ENCODE measurements around the gene CHRNB1. TPM values are rescaled to one million over a fixed set of nuclear protein-coding genes. Genes with fewer than 3 reads are reported as not detected.

Gene CHRNB1
- total and polyA plus RNA-seq, 5 donors from 2014 or later = 7.6 to 28.7 (median 26.2) TPM

DNA sequence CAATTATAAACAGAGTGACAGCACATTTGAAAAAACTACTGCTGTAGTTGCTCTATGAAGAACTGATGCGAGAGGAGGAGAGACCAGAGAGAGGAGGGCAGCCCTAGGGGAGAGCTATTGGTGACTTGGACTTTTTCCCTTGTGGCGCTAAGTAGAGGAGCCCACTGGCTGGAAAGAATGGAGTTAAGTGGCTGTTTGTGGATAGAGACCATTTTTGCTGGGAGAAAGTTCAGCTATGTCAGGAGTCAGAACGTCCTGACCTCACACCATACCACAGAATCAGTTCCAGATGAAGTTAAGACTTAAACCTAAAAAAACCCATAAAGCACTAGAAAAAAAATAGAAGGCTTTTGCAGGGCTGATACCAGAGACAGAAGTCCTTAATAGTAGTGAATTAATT is 41.3 kb downstream of the CHRNB1 start:
- peaks cover 10% of the 10 kb centered on the region for H3K27me3 Mint-ChIP-seq
- Histone ChIP-seq H3K36me3 (ENCODE audit: control insufficient read depth, insufficient read depth, low read length) (peaks cover 5% of the 10 kb centered on the region), H3K27ac (ENCODE audit: insufficient read depth, low read length, poor library complexity, severe bottlenecking) (peak overlapping the region; percentile 56), H3K27me3 (ENCODE audit: control insufficient read depth, insufficient read depth, low read length) (no peaks in the 10 kb centered on the region), H3K4me3 (ENCODE audit: low read depth, low read length) (peak overlapping the region; percentile 86), H3K9me3 (ENCODE audit: control insufficient read depth in 2 of 2, low read length in 2 of 2) (no peaks in the 10 kb centered on the region), H3K4me1 (ENCODE audit: control insufficient read depth, insufficient read depth, low read length, poor library complexity, severe bottlenecking) (peaks cover 71% of the 10 kb centered on the region)
- H3K4me1 Mint-ChIP-seq = peaks cover 37 to 82% (median 67%) of the 10 kb centered on the region in 4 donors
- peaks cover 15% of the 10 kb centered on the region for H3K36me3 Mint-ChIP-seq
- peak overlapping the region in 2 of 3 donors; percentile 10 to 62 for H3K27ac Mint-ChIP-seq
- peak overlapping the region; percentile 83 to 99 (median 96) for H3K4me3 Mint-ChIP-seq
- ATAC-seq (ENCODE audit: low read depth in 2 of 2) (no peak), DNase-seq (no peak)
- peaks cover 0 to 1% (median 0%) of the 10 kb centered on the region in 7 donors for H3K9me3 Mint-ChIP-seq

- DNase-seq (no peak), ATAC-seq (ENCODE audit: low read depth in 2 of 2) (no peak)
- H3K9me3 ChIP-seq (ENCODE audit: control insufficient read depth in 2 of 2, low read length in 2 of 2) = no peaks in the 10 kb centered on the region
- H3K4me3 ChIP-seq (ENCODE audit: low read depth, low read length) = no peak overlapping the region
- H3K27ac Mint-ChIP-seq = peak overlapping the region in 2 of 3 donors; percentile 43 to 45
- H3K9me3 Mint-ChIP-seq = no peaks in the 10 kb centered on the region
- H3K27me3 Mint-ChIP-seq = no peaks in the 10 kb centered on the region
- H3K4me1 ChIP-seq (ENCODE audit: control insufficient read depth, insufficient read depth, low read length, poor library complexity, severe bottlenecking) = peaks cover 61% of the 10 kb centered on the region
- peaks cover 45 to 82% (median 66%) of the 10 kb centered on the region in 4 donors for H3K4me1 Mint-ChIP-seq
- peaks cover 28% of the 10 kb centered on the region for H3K36me3 Mint-ChIP-seq
- H3K36me3 ChIP-seq (ENCODE audit: control insufficient read depth, insufficient read depth, low read length) = peaks cover 29% of the 10 kb centered on the region
- H3K4me3 Mint-ChIP-seq = peak overlapping the region in 2 of 4 donors; percentile 25 to 40
- H3K27me3 ChIP-seq (ENCODE audit: control insufficient read depth, insufficient read depth, low read length) = no peaks in the 10 kb centered on the region
- no peak overlapping the region for H3K27ac ChIP-seq (ENCODE audit: insufficient read depth, low read length, poor library complexity, severe bottlenecking)
Observed at GRCh38 chr17:7490144-7490543, 45.3 kb downstream of the CHRNB1 start.

GRCh38 chr17:7491583-7491982 is 46.7 kb downstream of the CHRNB1 start:
- Histone ChIP-seq H3K27ac (ENCODE audit: insufficient read depth, low read length, poor library complexity, severe bottlenecking) (no peak overlapping the region), H3K27me3 (ENCODE audit: control insufficient read depth, insufficient read depth, low read length) (no peaks in the 10 kb centered on the region), H3K4me3 (ENCODE audit: low read depth, low read length) (no peak overlapping the region), H3K4me1 (ENCODE audit: control insufficient read depth, insufficient read depth, low read length, poor library complexity, severe bottlenecking) (peaks cover 47% of the 10 kb centered on the region), H3K36me3 (ENCODE audit: control insufficient read depth, insufficient read depth, low read length) (peaks cover 44% of the 10 kb centered on the region), H3K9me3 (ENCODE audit: control insufficient read depth in 2 of 2, low read length in 2 of 2) (no peaks in the 10 kb centered on the region)
- ATAC-seq (ENCODE audit: low read depth in 2 of 2) (no peak), DNase-seq (no peak)
- Mint-ChIP-seq H3K9me3 (no peaks in the 10 kb centered on the region), H3K27me3 (no peaks in the 10 kb centered on the region), H3K36me3 (peaks cover 32% of the 10 kb centered on the region), H3K27ac (peak overlapping the region in 1 of 3 donors; percentile 49), H3K4me3 (peak overlapping the region in 3 of 4 donors; percentile 2 to 27 (median 8)), H3K4me1 (peaks cover 34 to 71% (median 54%) of the 10 kb centered on the region in 4 donors)

DNA sequence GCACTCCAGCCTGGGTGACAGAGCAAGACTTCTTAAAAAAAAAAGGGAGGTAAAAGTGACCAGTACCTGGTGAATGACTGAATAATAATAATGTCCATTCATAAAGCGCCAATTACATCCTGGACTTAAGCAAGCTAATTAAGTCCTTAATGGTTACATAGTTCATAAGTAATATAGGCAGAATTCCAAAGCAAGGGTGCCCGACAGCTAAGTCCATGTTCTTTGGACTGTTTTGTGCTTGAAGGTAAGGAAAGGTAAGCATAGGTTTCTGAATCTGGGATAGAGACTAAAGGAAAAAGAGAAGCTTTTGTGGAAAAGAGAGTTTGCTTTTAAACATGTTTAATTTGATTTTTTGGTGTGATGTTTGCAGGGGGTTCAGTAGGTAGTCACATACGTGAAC is 49.1 kb downstream of the CHRNB1 start:
- Mint-ChIP-seq H3K4me1 (peaks cover 22 to 47% (median 40%) of the 10 kb centered on the region in 4 donors), H3K36me3 (peaks cover 34% of the 10 kb centered on the region)

DNA sequence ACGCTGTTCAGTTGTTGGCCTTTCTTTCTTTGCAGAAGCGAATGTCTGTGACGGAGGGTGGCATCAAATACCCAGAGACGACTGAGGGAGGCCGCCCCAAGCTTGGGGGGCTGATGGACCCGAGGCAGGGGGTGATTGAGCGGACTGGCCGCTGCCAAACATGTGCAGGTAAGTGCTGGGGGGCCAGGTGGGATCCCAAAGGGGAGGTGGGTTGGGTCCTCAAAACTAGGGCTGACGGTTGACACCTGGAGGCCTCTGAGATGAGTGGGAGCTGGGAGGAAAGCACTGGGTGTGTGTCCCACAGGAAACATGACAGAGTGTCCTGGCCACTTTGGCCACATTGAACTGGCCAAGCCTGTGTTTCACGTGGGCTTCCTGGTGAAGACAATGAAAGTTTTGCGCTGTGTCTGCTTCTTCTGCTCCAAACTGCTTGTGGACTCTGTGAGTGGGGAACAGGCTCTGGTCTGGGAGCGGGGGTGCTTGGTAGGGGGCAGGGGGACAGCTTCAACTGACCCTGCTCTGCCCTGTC is 51.1 kb downstream of the CHRNB1 start:
- DNase-seq = no peak
- Histone ChIP-seq H3K36me3 (ENCODE audit: control insufficient read depth, insufficient read depth, low read length) (peaks cover 80% of the 10 kb centered on the region), H3K4me1 (ENCODE audit: control insufficient read depth, insufficient read depth, low read length, poor library complexity, severe bottlenecking) (peaks cover 7% of the 10 kb centered on the region), H3K27ac (ENCODE audit: insufficient read depth, low read length, poor library complexity, severe bottlenecking) (no peak overlapping the region), H3K4me3 (ENCODE audit: low read depth, low read length) (no peak overlapping the region), H3K9me3 (ENCODE audit: control insufficient read depth in 2 of 2, low read length in 2 of 2) (no peaks in the 10 kb centered on the region), H3K27me3 (ENCODE audit: control insufficient read depth, insufficient read depth, low read length) (no peaks in the 10 kb centered on the region)
- peak overlapping the region in 1 of 4 donors; percentile 67 for H3K4me3 Mint-ChIP-seq
- H3K27me3 Mint-ChIP-seq = no peaks in the 10 kb centered on the region
- no peak overlapping the region for H3K27ac Mint-ChIP-seq
- ATAC-seq (ENCODE audit: low read depth in 2 of 2) = no peak
- peaks cover 0 to 2% (median 0%) of the 10 kb centered on the region in 7 donors for H3K9me3 Mint-ChIP-seq
- peaks cover 38% of the 10 kb centered on the region for H3K36me3 Mint-ChIP-seq
- peaks cover 13 to 30% (median 25%) of the 10 kb centered on the region in 4 donors for H3K4me1 Mint-ChIP-seq

More for the DNA sequence above, 49.1 kb downstream of the CHRNB1 start:
- Histone ChIP-seq H3K27ac (ENCODE audit: insufficient read depth, low read length, poor library complexity, severe bottlenecking) (no peak overlapping the region), H3K4me3 (ENCODE audit: low read depth, low read length) (no peak overlapping the region), H3K27me3 (ENCODE audit: control insufficient read depth, insufficient read depth, low read length) (no peaks in the 10 kb centered on the region), H3K36me3 (ENCODE audit: control insufficient read depth, insufficient read depth, low read length) (peaks cover 67% of the 10 kb centered on the region), H3K9me3 (ENCODE audit: control insufficient read depth in 2 of 2, low read length in 2 of 2) (no peaks in the 10 kb centered on the region), H3K4me1 (ENCODE audit: control insufficient read depth, insufficient read depth, low read length, poor library complexity, severe bottlenecking) (peaks cover 26% of the 10 kb centered on the region)
- no peaks in the 10 kb centered on the region for H3K27me3 Mint-ChIP-seq
- no peaks in the 10 kb centered on the region for H3K9me3 Mint-ChIP-seq
- ATAC-seq (ENCODE audit: low read depth in 2 of 2) (no peak), DNase-seq (no peak)
- H3K27ac Mint-ChIP-seq = peak overlapping the region in 1 of 3 donors; percentile 70
- no peak overlapping the region for H3K4me3 Mint-ChIP-seq

GRCh38 chr17:7496470-7497183 is 51.8 kb downstream of the CHRNB1 start:
- H3K4me1 Mint-ChIP-seq = peaks cover 10 to 26% (median 21%) of the 10 kb centered on the region in 4 donors
- ATAC-seq (ENCODE audit: low read depth in 2 of 2) (no peak), DNase-seq (no peak)
- H3K9me3 Mint-ChIP-seq = peaks cover 0 to 2% (median 0%) of the 10 kb centered on the region in 7 donors
- H3K27me3 ChIP-seq (ENCODE audit: control insufficient read depth, insufficient read depth, low read length) = no peaks in the 10 kb centered on the region
- no peaks in the 10 kb centered on the region for H3K27me3 Mint-ChIP-seq
- H3K36me3 ChIP-seq (ENCODE audit: control insufficient read depth, insufficient read depth, low read length) = peaks cover 83% of the 10 kb centered on the region
- H3K27ac ChIP-seq (ENCODE audit: insufficient read depth, low read length, poor library complexity, severe bottlenecking) = no peak overlapping the region
- peaks cover 2% of the 10 kb centered on the region for H3K4me1 ChIP-seq (ENCODE audit: control insufficient read depth, insufficient read depth, low read length, poor library complexity, severe bottlenecking)
- H3K4me3 Mint-ChIP-seq = peak overlapping the region in 1 of 4 donors; percentile 67
- no peaks in the 10 kb centered on the region for H3K9me3 ChIP-seq (ENCODE audit: control insufficient read depth in 2 of 2, low read length in 2 of 2)
- peak overlapping the region in 1 of 3 donors; percentile 35 for H3K27ac Mint-ChIP-seq
- H3K36me3 Mint-ChIP-seq = peaks cover 42% of the 10 kb centered on the region
- H3K4me3 ChIP-seq (ENCODE audit: low read depth, low read length) = no peak overlapping the region

- peaks cover 6 to 20% (median 16%) of the 10 kb centered on the region in 4 donors for H3K4me1 Mint-ChIP-seq
- peaks cover 83% of the 10 kb centered on the region for H3K36me3 ChIP-seq (ENCODE audit: control insufficient read depth, insufficient read depth, low read length)
- no peak overlapping the region for H3K27ac Mint-ChIP-seq
- H3K9me3 Mint-ChIP-seq = peaks cover 0 to 2% (median 0%) of the 10 kb centered on the region in 7 donors
- no peak overlapping the region for H3K27ac ChIP-seq (ENCODE audit: insufficient read depth, low read length, poor library complexity, severe bottlenecking)
- no peaks in the 10 kb centered on the region for H3K27me3 Mint-ChIP-seq
- no peaks in the 10 kb centered on the region for H3K9me3 ChIP-seq (ENCODE audit: control insufficient read depth in 2 of 2, low read length in 2 of 2)
- no peak for ATAC-seq (ENCODE audit: low read depth in 2 of 2)
- no peaks in the 10 kb centered on the region for H3K4me1 ChIP-seq (ENCODE audit: control insufficient read depth, insufficient read depth, low read length, poor library complexity, severe bottlenecking)
- no peak overlapping the region for H3K4me3 Mint-ChIP-seq
- peaks cover 41% of the 10 kb centered on the region for H3K36me3 Mint-ChIP-seq
- DNase-seq = no peak
- no peaks in the 10 kb centered on the region for H3K27me3 ChIP-seq (ENCODE audit: control insufficient read depth, insufficient read depth, low read length)
- no peak overlapping the region for H3K4me3 ChIP-seq (ENCODE audit: low read depth, low read length)
Observed at GRCh38 chr17:7497228-7497627, 52.4 kb downstream of the CHRNB1 start.

All from CD4-positive, CD25-positive, alpha-beta regulatory T cell (primary cell).